GM06990 (cell line): ENCODE results near the gene ROBO3.

Source experiments
- DNase-seq: peaks from one replicate; pipeline ENCODE4 v3.0.0-alpha.2; 2011; ENCODE audit not compliant: insufficient read length; ENCODE audit errors: extremely low read depth
- H3K27me3 ChIP-seq: replicated peaks from 2 replicates; pipeline ENCODE4 v1.6.0; 2011; ENCODE audit warnings: low read length; ENCODE audit not compliant: control insufficient read depth, insufficient read depth
- H3K36me3 ChIP-seq: 2 replicates; pipeline ENCODE4 v1.5.1; 2011; ENCODE audit warnings: low read length; ENCODE audit not compliant: control insufficient read depth, insufficient read depth
- H3K4me3 ChIP-seq: replicated peaks from 2 replicates; pipeline ENCODE4 v1.5.1; 2011; ENCODE audit warnings: low read depth, mild to moderate bottlenecking, control low read depth, low read length
- TF ChIP-seq, protein P1 (sequence below): IDR thresholded peaks from 2 replicates; pipeline ENCODE4 v1.5.1; 2011; ENCODE audit warnings: low read length, control low read depth, mild to moderate bottlenecking, inconsistent platforms; ENCODE audit not compliant: insufficient read depth, poor library complexity, severe bottlenecking

The ROBO3 gene

DNA sequence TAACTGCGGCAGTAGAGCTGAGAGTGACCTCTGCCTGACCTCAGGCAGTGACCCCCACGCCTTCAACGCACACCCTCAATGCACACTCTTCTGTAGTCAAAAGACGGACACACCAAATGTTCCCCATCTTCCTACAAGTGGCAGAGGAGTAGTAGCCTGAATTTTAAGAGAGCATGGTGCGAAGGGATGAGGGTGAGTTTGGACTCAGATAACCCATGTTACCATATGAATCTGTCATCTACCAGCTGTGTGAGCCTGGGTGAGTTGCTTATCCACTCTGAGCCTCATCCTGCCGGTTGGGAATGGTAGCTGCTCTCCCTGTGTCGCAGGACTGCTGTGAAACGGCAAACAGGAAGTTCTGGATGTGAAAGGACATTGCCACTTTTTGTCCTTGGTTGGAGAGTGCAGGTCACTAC is 20.6 kb upstream of the ROBO3 start:
- H3K36me3 ChIP-seq = no peaks in the 10 kb centered on the region
- TF ChIP-seq, protein P1, sequence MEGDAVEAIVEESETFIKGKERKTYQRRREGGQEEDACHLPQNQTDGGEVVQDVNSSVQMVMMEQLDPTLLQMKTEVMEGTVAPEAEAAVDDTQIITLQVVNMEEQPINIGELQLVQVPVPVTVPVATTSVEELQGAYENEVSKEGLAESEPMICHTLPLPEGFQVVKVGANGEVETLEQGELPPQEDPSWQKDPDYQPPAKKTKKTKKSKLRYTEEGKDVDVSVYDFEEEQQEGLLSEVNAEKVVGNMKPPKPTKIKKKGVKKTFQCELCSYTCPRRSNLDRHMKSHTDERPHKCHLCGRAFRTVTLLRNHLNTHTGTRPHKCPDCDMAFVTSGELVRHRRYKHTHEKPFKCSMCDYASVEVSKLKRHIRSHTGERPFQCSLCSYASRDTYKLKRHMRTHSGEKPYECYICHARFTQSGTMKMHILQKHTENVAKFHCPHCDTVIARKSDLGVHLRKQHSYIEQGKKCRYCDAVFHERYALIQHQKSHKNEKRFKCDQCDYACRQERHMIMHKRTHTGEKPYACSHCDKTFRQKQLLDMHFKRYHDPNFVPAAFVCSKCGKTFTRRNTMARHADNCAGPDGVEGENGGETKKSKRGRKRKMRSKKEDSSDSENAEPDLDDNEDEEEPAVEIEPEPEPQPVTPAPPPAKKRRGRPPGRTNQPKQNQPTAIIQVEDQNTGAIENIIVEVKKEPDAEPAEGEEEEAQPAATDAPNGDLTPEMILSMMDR = no peak
- H3K4me3 ChIP-seq = no peak overlapping the region
- DNase-seq = no peak
- peaks cover 14% of the 10 kb centered on the region for H3K27me3 ChIP-seq

DNA sequence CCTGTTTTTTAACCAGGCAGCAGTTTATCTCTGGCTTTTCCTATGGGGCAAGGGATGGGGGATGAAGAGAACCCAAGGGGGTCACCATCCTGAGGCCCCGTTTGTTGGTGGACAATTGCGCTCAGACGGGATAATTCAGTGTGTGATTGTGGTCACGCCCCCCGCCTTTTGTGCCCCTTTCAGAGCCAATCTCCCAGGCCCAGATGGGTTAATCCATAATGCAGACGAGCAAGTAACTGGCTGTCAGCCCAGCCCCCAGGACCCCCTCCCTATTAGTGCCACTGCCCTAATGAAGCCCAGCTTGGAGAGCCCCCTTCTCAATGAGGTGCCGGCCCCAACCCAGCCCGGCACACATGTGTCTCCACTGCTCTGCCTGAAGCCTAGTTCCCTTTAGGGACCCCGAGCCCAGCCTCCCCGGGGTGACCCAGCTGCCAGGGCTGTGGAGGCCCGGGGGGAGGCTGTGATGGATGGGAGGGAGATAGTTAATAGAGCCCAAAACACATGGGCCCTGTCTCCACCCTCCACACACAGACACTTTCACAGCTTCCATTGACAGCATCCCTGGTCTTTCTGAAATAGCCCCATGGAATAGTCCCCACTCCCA is 19.1 kb upstream of the ROBO3 start:
- H3K36me3 ChIP-seq = no peaks in the 10 kb centered on the region
- TF ChIP-seq, protein P1 = no peak
- H3K4me3 ChIP-seq = no peak overlapping the region
- peaks cover 14% of the 10 kb centered on the region for H3K27me3 ChIP-seq
- DNase-seq = no peak

DNA sequence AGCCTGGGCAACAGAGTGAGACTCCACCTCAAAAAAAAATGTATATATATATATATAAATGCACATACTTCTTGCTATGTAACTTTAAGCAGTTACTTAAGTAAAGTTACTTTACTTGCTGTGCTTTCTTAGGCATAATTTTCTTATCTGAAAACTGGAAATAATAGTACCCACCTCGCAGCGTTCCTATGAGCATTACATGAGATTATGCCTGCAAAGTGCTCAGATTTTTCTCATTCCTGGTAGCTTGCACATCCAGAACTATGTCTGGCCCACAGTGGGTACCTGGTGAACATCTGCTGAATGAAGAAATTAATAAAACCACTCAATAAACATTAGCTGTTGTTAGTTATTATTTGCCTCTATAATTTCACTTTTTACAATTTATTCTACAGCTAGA is 6.1 kb upstream of the ROBO3 start:
- TF ChIP-seq, protein P1 = no peak
- H3K36me3 ChIP-seq = no peaks in the 10 kb centered on the region
- H3K4me3 ChIP-seq = no peak overlapping the region
- no peaks in the 10 kb centered on the region for H3K27me3 ChIP-seq
- DNase-seq = no peak

DNA sequence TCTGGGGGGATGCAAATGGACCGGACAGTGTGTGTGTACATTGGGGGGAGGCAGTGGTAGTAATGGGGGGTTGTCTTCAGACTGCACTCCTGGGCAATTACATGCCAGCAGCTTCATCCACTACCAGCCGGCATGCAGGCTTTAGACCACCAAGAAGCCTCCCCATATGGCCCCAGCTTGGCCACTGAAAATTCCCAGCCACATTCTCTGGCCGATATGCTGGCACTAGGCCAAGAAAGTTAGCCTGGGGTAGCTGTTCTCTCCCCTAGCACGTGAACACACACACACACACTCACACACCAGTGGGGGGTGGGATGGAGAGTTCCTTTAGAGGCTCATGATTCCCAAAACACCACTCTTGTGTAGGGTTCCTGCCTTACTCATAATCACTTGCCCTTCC is 3.6 kb upstream of the ROBO3 start:
- Histone ChIP-seq H3K36me3 (no peaks in the 10 kb centered on the region), H3K27me3 (peaks cover 6% of the 10 kb centered on the region), H3K4me3 (no peak overlapping the region)
- DNase-seq = no peak
- TF ChIP-seq, protein P1 = no peak

DNA sequence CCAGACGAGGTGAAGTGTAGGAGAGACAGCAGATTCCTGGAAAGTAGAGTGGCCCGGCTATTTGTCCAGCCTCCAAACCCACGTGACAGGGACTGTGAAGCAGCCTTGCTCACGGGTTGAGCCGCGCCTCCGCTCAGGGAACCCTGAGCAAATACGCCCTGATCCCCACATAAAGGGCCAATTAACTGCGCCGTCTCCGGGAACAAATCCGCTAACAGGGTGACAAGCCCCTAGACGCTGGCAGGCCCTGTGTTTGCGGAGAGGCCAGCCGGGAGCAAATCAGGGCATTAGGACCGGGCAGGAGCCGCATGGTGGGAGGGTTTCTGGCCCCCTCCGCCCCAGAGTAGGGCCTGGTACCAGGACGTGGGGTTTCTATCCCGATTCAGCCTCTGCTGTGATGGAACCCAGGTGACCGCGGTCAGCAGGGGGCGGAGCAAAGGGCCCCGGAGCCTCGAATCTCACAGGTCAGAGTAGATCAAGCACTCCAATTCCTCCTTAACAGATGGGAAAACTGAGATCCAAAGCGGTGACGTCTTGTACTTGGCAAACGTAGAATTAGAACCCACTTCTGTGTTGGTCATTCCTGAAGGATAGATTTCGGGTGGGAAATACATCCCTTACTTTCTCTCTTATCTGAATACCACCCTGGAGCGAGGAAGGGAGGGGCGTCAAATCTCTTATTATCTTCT is 2.0 kb upstream of the ROBO3 start:
- Histone ChIP-seq H3K27me3 (peaks cover 7% of the 10 kb centered on the region), H3K4me3 (no peak overlapping the region), H3K36me3 (no peaks in the 10 kb centered on the region)
- DNase-seq = no peak
- TF ChIP-seq, protein P1 = no peak
